Measurements from ENCODE around the gene ZNRF3. TPM values are rescaled to one million over a fixed set of nuclear protein-coding genes. Genes with fewer than 3 reads are reported as not detected.
A peak's percentile ranks its signal among the peaks of the same experiment; 100 is the strongest.

The ZNRF3 gene
- polyA plus RNA-seq, 1 experiment = 1.4 TPM

DNA sequence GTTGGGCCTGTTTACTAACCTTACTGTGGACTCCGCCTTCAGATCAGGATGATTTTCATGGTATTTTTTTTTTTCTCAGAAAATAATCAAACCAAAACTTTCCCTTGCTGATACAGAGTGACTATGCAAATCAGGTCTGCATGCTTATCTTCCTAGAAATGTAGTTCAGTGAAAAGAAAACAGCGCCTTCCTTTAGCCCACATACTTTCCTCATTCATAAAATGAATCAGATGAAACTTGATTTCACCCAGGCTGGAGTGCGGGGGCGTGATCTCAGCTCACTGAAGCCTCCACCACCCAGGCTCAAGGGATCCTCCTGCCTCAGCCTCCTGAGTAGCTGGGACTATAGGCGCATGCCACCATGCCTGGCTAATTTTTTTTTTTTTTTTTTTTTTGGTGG lies 26.0 kb downstream of the ZNRF3 start:
- Histone ChIP-seq H3K27ac (ENCODE audit: low read depth, low read length) (no peak overlapping the region), H3K9me3 (ENCODE audit: control insufficient read depth, insufficient read depth, low read length) (no peaks in the 10 kb centered on the region), H3K27me3 (ENCODE audit: control insufficient read depth, insufficient read depth, low read length) (no peaks in the 10 kb centered on the region), H3K4me3 (ENCODE audit: low read depth, low read length) (no peak overlapping the region)
- CTCF ChIA-PET = no interaction called here
- TF ChIP-seq, protein P1, sequence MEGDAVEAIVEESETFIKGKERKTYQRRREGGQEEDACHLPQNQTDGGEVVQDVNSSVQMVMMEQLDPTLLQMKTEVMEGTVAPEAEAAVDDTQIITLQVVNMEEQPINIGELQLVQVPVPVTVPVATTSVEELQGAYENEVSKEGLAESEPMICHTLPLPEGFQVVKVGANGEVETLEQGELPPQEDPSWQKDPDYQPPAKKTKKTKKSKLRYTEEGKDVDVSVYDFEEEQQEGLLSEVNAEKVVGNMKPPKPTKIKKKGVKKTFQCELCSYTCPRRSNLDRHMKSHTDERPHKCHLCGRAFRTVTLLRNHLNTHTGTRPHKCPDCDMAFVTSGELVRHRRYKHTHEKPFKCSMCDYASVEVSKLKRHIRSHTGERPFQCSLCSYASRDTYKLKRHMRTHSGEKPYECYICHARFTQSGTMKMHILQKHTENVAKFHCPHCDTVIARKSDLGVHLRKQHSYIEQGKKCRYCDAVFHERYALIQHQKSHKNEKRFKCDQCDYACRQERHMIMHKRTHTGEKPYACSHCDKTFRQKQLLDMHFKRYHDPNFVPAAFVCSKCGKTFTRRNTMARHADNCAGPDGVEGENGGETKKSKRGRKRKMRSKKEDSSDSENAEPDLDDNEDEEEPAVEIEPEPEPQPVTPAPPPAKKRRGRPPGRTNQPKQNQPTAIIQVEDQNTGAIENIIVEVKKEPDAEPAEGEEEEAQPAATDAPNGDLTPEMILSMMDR (IDR thresholded peaks at IDR 0.05; ENCODE audit: low read depth, low read length) = no peak
- POLR2A ChIA-PET = no interaction called here
- no peak for DNase-seq (ENCODE audit: low read depth, low spot score)

DNA sequence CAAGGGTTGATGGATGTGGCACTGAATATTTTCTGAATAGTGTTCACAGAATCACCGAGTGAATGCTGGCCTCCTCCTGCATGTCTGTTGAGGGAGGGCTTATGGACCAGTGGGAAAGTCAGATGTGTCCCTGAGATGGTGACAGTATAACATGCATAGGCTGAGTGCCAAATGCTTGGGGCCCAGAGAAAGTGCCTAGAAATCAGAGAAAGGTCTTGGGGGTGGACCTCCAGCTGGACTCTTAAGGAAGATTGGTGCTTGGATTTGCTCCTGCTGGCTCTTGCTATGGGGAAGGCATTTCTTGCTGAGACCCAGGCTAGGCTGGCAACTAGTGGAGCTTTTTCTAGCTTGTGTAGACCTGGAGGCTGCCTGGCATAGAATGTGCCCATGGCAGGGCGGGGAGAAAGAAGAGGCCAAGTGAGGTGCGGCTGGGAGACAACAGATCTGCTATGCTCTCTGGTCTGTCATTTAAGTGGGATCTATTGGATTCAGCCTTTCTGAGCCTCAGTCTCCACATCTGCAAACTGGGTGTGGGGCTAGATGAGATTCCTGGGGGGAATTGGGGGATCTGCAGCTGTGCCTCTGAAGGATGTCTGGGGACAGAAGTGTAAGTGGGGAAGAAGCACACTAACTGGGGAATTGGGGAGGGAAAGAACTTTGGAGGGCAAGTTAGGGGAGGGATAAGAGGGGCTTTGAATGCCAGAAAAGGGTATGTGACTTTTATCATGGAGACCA lies 27.4 kb downstream of the ZNRF3 start:
- H3K9me3 ChIP-seq (ENCODE audit: control insufficient read depth, insufficient read depth, low read length) = no peaks in the 10 kb centered on the region
- no peak overlapping the region for H3K27ac ChIP-seq (ENCODE audit: low read depth, low read length)
- no peak for DNase-seq (ENCODE audit: low read depth, low spot score)
- TF ChIP-seq, protein P1 (IDR thresholded peaks at IDR 0.05; ENCODE audit: low read depth, low read length) = no peak
- no peak overlapping the region for H3K4me3 ChIP-seq (ENCODE audit: low read depth, low read length)
- CTCF ChIA-PET = no interaction called here
- H3K27me3 ChIP-seq (ENCODE audit: control insufficient read depth, insufficient read depth, low read length) = no peaks in the 10 kb centered on the region
- POLR2A ChIA-PET = no interaction called here

DNA sequence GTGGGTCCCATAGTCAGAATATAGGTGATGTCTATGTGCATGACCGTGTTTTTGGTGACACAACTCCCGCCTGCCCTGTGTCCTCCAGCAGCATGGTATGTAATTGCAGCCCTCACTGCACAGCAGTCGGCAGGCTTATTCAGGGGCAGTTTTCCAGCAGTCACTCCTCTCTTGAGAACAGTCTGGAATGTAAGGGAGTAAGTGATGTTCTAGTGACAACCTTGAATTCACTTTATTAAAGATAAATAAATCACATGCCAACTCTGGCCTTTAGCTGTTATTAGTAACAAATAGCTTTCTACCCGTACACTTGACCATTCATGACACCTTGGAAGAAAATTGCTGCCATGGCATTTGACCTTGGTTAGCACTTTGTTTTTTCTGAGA lies 27.9 kb downstream of the ZNRF3 start:
- H3K27ac ChIP-seq (ENCODE audit: low read depth, low read length) = no peak overlapping the region
- no peaks in the 10 kb centered on the region for H3K27me3 ChIP-seq (ENCODE audit: control insufficient read depth, insufficient read depth, low read length)
- CTCF ChIA-PET = no interaction called here
- H3K9me3 ChIP-seq (ENCODE audit: control insufficient read depth, insufficient read depth, low read length) = no peaks in the 10 kb centered on the region
- H3K4me3 ChIP-seq (ENCODE audit: low read depth, low read length) = no peak overlapping the region
- POLR2A ChIA-PET = no interaction called here
- TF ChIP-seq, protein P1 (IDR thresholded peaks at IDR 0.05; ENCODE audit: low read depth, low read length) = no peak
- DNase-seq (ENCODE audit: low read depth, low spot score) = no peak

DNA sequence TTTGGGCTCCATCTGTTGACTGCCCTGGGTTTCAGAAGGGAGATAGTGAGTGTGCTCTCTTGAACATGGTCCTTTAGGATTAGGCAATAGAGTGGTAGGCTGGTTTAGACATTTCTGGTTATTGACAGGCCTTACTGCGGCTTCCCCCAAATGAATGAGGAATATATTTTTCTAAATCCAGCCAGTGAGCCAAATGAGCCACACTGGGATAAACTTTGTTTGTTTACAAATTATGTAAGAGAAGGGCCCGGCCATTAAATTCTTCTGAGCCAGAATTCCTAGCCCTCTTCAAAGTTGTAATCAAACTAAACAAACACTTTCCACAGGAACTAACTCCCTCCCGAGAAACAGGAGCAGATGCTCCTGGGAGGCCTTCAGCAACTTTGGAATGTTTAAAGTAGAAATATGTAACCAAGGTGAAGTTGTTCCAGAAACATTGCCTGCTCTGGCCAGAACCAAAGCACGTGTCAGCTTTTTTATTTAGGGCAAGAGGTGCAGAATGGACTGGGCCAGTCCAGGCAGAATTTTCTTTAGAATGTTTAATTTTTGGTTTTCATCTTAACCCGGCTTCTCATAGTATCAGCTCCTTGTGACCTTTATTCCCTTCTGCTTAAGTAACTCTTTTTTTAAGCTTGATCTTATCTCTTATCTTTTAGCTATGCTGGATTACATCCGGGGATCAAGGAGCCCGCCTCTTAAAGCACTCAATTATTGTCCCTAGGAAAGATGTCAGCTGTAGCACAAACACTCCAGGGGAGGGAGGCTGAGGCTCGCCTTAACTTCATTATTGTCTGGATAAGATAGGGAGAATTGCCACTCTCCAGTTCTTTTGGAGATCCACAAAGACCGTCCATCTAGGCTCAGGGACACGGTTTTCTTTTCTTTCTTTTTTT lies 28.7 kb downstream of the ZNRF3 start:
- TF ChIP-seq, protein P1 (IDR thresholded peaks at IDR 0.05; ENCODE audit: low read depth, low read length) = no peak
- no peaks in the 10 kb centered on the region for H3K9me3 ChIP-seq (ENCODE audit: control insufficient read depth, insufficient read depth, low read length)
- ChIA-PET POLR2A (interaction anchor here (0.7 kb wide), 1 partner anchor 1299 kb away, joined by 8 read pairs; no protein-coding TSS in a partner anchor), CTCF (interaction anchor here (1.1 to 1.3 kb wide), 3 partner anchors 8 to 56 kb away, joined by 3 to 4 read pairs (median 3); no protein-coding TSS in a partner anchor)
- no peak overlapping the region for H3K4me3 ChIP-seq (ENCODE audit: low read depth, low read length)
- peak; percentile 39 for DNase-seq (ENCODE audit: low read depth, low spot score)
- no peak overlapping the region for H3K27ac ChIP-seq (ENCODE audit: low read depth, low read length)
- H3K27me3 ChIP-seq (ENCODE audit: control insufficient read depth, insufficient read depth, low read length) = no peaks in the 10 kb centered on the region

DNA sequence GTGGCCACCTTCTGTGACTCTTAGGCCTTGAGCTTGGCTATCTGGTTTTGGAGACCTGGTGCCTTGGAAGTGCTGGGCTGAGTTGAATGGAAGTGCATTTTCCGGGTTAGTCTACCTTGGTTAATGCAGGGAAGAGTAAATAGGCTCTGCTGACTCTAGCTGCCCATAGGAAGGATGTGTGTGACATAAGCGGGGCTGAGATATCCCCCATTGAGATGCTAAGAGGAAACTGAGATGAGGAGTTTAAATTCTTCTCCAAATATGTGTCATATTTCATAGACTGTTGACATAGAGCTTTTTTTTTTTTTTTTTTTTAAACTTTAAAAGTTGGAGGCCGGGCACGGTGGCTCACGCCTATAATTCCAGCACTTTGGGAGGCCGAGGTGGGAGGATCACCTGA lies 30.8 kb downstream of the ZNRF3 start:
- H3K9me3 ChIP-seq (ENCODE audit: control insufficient read depth, insufficient read depth, low read length) = no peaks in the 10 kb centered on the region
- POLR2A ChIA-PET = interaction anchor here (1.0 kb wide), 1 partner anchor 30 kb away, joined by 3 read pairs; no protein-coding TSS in a partner anchor
- TF ChIP-seq, protein P1 (IDR thresholded peaks at IDR 0.05; ENCODE audit: low read depth, low read length) = no peak
- no peaks in the 10 kb centered on the region for H3K27me3 ChIP-seq (ENCODE audit: control insufficient read depth, insufficient read depth, low read length)
- no peak for DNase-seq (ENCODE audit: low read depth, low spot score)
- no peak overlapping the region for H3K27ac ChIP-seq (ENCODE audit: low read depth, low read length)
- CTCF ChIA-PET = no interaction called here
- no peak overlapping the region for H3K4me3 ChIP-seq (ENCODE audit: low read depth, low read length)
